T-cell (primary cell): Measurements from ENCODE around the gene RGL1. TPM values are rescaled to one million over a fixed set of nuclear protein-coding genes. Genes with fewer than 3 reads are reported as not detected.

ENCODE experiments used
- ATAC-seq, 4 experiments: fragments of 200-7000 bp in 3 of 4; fragments of 150-1000 bp in 1 of 4; cut with Tn5 transposase; replicated peaks in 1 of 4; 1 replicate in 3 of 4; 2 replicates in 1 of 4; pipeline ENCODE4 v1.10.0; 2021; ENCODE audit warnings: moderate library complexity in 3 of 4, mild to moderate bottlenecking in 2 of 4, moderate number of reproducible peaks in 1 of 4
- CTCF ChIA-PET, 2 donors: fragments of 300-600 bp; sonication (Branson Sonifier 250); formaldehyde crosslinking; loops; one replicate each; lab custom pipeline; 2022; ENCODE audit warnings: antibody characterized with exemption in 2 of 2; lab: Charles Lee
- POLR2A ChIA-PET, 2 donors: fragments of 300-600 bp; sonication (Branson Sonifier 250); formaldehyde crosslinking; loops; one replicate each; lab custom pipeline; 2022; ENCODE audit warnings: antibody characterized with exemption in 2 of 2; lab: Charles Lee
- DNase-seq, 35 experiments: peaks; one replicate each; pipeline versions ENCODE4 v3.0.0 to v3.0.0-alpha.2; 2013 to 2023
- H3K27ac ChIP-seq: one replicate; pipeline ENCODE4 v1.5.1; 2013; ENCODE audit warnings: low read length
- H3K27me3 ChIP-seq, 2 experiments: replicated peaks in 1 of 2; 1 replicate in 1 of 2; 2 replicates in 1 of 2; pipeline versions ENCODE4 v1.6.1 to v1.7.0; 2013; ENCODE audit warnings: low read length in 1 of 2, mixed read lengths in 1 of 2; ENCODE audit not compliant: control insufficient read depth in 2 of 2, insufficient read depth in 2 of 2; ENCODE audit errors: extremely low read depth in 1 of 2
- H3K36me3 ChIP-seq, 2 donors: 1 replicate in 1 of 2; 2 replicates in 1 of 2; pipeline versions ENCODE4 v1.6.1 to v1.7.0; 2013; ENCODE audit warnings: low read length in 1 of 2; ENCODE audit not compliant: control insufficient read depth in 2 of 2, insufficient read depth in 1 of 2; ENCODE audit errors: extremely low read depth in 1 of 2
- H3K4me1 ChIP-seq, 2 experiments: 1 replicate in 1 of 2; 2 replicates in 1 of 2; pipeline versions ENCODE4 v1.6.1 to v1.7.0; 2013; ENCODE audit warnings: low read length in 2 of 2, mixed read lengths in 1 of 2; ENCODE audit not compliant: insufficient read depth in 2 of 2, control insufficient read depth in 1 of 2; ENCODE audit errors: extremely low read depth in 1 of 2
- H3K4me3 ChIP-seq, 2 donors: 1 replicate in 1 of 2; 2 replicates in 1 of 2; pipeline versions ENCODE4 v1.5.1 to v1.7.0; 2013; ENCODE audit warnings: mild to moderate bottlenecking in 2 of 2, low read length in 1 of 2, moderate library complexity in 1 of 2; ENCODE audit not compliant: control insufficient read depth in 1 of 2; ENCODE audit errors: extremely low read depth in 1 of 2
- H3K9me3 ChIP-seq: 2 replicates; pipeline ENCODE4 v1.7.0; 2013
- H3K27ac Mint-ChIP-seq, 2 donors: one replicate each; pipeline ENCODE4 v1.8.0; 2020 to 2021; ENCODE audit warnings: mild to moderate bottlenecking in 2 of 2, mixed read lengths in 2 of 2
- H3K27me3 Mint-ChIP-seq, 2 donors: one replicate each; pipeline ENCODE4 v1.8.0; 2021 to 2022; ENCODE audit warnings: mixed read lengths in 2 of 2
- H3K36me3 Mint-ChIP-seq: one replicate; pipeline ENCODE4 v1.8.0; 2021; ENCODE audit warnings: mixed read lengths
- H3K4me1 Mint-ChIP-seq, 3 donors: one replicate each; pipeline ENCODE4 v1.8.0; 2020 to 2022; ENCODE audit warnings: mixed read lengths in 3 of 3, mild to moderate bottlenecking in 1 of 3
- H3K4me3 Mint-ChIP-seq, 3 donors: one replicate each; pipeline ENCODE4 v1.8.0; 2020 to 2022; ENCODE audit warnings: mild to moderate bottlenecking in 3 of 3, mixed read lengths in 3 of 3, moderate library complexity in 3 of 3
- H3K9me3 Mint-ChIP-seq, 3 donors: one replicate each; pipeline ENCODE4 v1.8.0; 2020 to 2022; ENCODE audit warnings: mixed read lengths in 3 of 3
- WGBS: methylation state at CpG from one replicate; pipeline ENCODE4 v1.1.5; 2013; ENCODE audit warnings: missing lambda C conversion rate; ENCODE audit not compliant: insufficient coverage; 5-methylcytosine and 5-hydroxymethylcytosine counted together
- total RNA-seq, 35 experiments: library from RNA in 6 of 35; stranded (reverse) in 6 of 35; fragments of 120-200 nt in 1 of 35; gene quantifications; one replicate each; pipeline versions ENCODE4 v1.2.1 to v1.2.4 and lab custom pipeline; 2013 to 2026

The RGL1 gene
- total RNA-seq, 5 donors from 2014 or later (not counting 1 experiment from before 2014, with no cell fraction given): 1.7 to 3.3 (median 2.3) TPM

DNA sequence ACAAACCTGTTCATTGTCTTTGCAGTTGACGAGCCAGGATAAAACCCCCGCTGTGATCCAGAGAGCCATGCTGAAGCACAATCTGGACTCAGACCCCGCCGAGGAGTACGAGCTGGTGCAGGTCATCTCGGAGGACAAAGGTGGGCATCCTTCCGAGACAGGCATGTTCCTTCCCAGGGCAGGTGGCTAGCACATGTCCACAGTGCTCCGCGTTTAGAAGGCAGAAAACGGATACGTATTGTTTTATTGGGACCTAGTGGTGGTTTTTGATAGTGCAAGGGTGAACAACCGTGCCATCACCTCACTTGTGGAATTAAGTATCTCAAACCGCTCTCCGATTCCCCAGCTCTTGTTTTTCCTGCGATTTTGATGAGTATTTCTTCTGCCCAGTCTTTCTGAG, 117.3 kb downstream of the RGL1 start:
- Mint-ChIP-seq H3K4me3 (no peak overlapping the region), H3K36me3 (peaks cover 22% of the 10 kb centered on the region), H3K4me1 (no peaks in the 10 kb centered on the region), H3K27me3 (no peaks in the 10 kb centered on the region), H3K9me3 (no peaks in the 10 kb centered on the region), H3K27ac (peak overlapping the region in 1 of 2 donors; percentile 71)
- DNase-seq (no peak), ATAC-seq (no peak)
- Histone ChIP-seq H3K4me3 (no peak overlapping the region), H3K4me1 (no peaks in the 10 kb centered on the region), H3K27ac (no peak overlapping the region), H3K36me3 (no peaks in the 10 kb centered on the region), H3K9me3 (no peaks in the 10 kb centered on the region), H3K27me3 (peaks cover 0 to 3% of the 10 kb centered on the region in 2 experiments)
- WGBS: 93% methylated on average over 12 of the region's 15 CpGs
- ChIA-PET POLR2A (interaction anchor here in 1 of 2 donors (0.6 kb wide), 1 partner anchor 35 kb away, joined by 8 read pairs; no protein-coding TSS in a partner anchor), CTCF (no interaction called here)

DNA sequence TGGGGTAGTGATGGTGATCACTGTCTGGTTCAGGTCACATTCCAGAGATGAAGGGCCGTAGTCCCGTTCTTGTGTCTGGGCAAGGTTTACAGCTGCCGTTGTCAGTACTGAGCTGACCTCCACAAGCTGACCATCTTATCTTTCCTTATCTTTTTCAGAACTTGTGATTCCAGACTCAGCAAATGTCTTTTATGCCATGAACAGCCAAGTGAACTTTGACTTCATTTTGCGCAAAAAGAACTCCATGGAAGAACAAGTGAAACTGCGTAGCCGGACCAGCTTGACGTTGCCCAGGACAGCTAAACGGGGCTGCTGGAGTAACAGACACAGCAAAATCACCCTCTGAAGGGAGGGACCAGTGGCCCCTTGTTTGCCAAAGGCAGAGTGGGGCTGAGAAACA, 121.0 kb downstream of the RGL1 start:
- Mint-ChIP-seq H3K27me3 (no peaks in the 10 kb centered on the region), H3K9me3 (no peaks in the 10 kb centered on the region), H3K36me3 (peaks cover 14% of the 10 kb centered on the region), H3K4me3 (no peak overlapping the region), H3K27ac (no peak overlapping the region), H3K4me1 (no peaks in the 10 kb centered on the region)
- WGBS: 87% methylated on average over 7 of the region's 8 CpGs
- no peaks in the 10 kb centered on the region for H3K9me3 ChIP-seq
- H3K4me1 ChIP-seq: no peaks in the 10 kb centered on the region
- no peaks in the 10 kb centered on the region for H3K36me3 ChIP-seq
- H3K27ac ChIP-seq: no peak overlapping the region
- no peak for ATAC-seq
- no peak for DNase-seq
- H3K4me3 ChIP-seq: no peak overlapping the region
- ChIA-PET CTCF (interaction anchor here in 1 of 2 donors (1.1 kb wide), 1 partner anchor 10 kb away, joined by 4 read pairs; no protein-coding TSS in a partner anchor), POLR2A (no interaction called here)
- H3K27me3 ChIP-seq: peaks cover 0 to 3% of the 10 kb centered on the region in 2 experiments

DNA sequence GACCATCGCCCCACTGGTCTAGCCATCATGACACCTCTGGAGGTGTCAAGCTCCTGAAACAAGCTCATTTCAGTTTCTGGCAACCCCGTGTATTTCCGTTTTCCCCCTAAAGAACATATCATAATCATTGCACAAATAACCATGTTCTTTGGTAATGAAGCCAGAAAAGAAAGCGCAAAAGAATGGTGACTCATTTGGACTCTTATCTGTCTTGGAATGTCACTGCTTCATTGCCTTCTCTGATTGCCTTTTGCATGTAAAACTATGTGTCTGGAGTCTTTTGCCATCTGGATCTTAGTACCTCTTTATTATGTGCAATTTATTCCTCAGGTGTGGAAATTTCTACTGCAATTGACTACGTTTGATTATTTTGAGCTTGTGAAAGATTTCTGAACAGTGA, 122.1 kb downstream of the RGL1 start:
- Mint-ChIP-seq H3K36me3 (peaks cover 14% of the 10 kb centered on the region), H3K27me3 (no peaks in the 10 kb centered on the region), H3K27ac (no peak overlapping the region), H3K4me3 (no peak overlapping the region), H3K4me1 (no peaks in the 10 kb centered on the region), H3K9me3 (no peaks in the 10 kb centered on the region)
- peaks cover 0 to 3% of the 10 kb centered on the region in 2 experiments for H3K27me3 ChIP-seq
- DNase-seq: no peak
- no peak for ATAC-seq
- no peaks in the 10 kb centered on the region for H3K9me3 ChIP-seq
- no peaks in the 10 kb centered on the region for H3K4me1 ChIP-seq
- WGBS: 94% methylated on average over 4 of the region's 5 CpGs
- CTCF ChIA-PET: interaction anchor here in 1 of 2 donors (0.9 kb wide), 1 partner anchor 11 kb away, joined by 3 read pairs; no protein-coding TSS in a partner anchor
- POLR2A ChIA-PET: no interaction called here
- no peaks in the 10 kb centered on the region for H3K36me3 ChIP-seq
- H3K27ac ChIP-seq: no peak overlapping the region
- H3K4me3 ChIP-seq: no peak overlapping the region

GRCh38 chr1:183931646-183932271, 126.8 kb downstream of the RGL1 start:
- DNase-seq: no peak
- no peak overlapping the region for H3K27ac ChIP-seq
- H3K9me3 ChIP-seq: no peaks in the 10 kb centered on the region
- ATAC-seq: no peak
- no peaks in the 10 kb centered on the region for H3K9me3 Mint-ChIP-seq
- no peak overlapping the region for H3K4me3 Mint-ChIP-seq
- CTCF ChIA-PET: interaction anchor here (0.6 to 1.3 kb wide), 2 partner anchors 246 to 297 kb away, joined by 4 to 12 read pairs; no protein-coding TSS in a partner anchor
- H3K4me3 ChIP-seq: no peak overlapping the region
- H3K4me1 Mint-ChIP-seq: no peaks in the 10 kb centered on the region
- H3K4me1 ChIP-seq: no peaks in the 10 kb centered on the region
- POLR2A ChIA-PET: interaction anchor here (0.6 to 0.7 kb wide), 4 partner anchors 47 to 780 kb away, joined by 4 to 6 read pairs (median 4); no protein-coding TSS in a partner anchor
- H3K27me3 ChIP-seq: no peaks in the 10 kb centered on the region
- WGBS: no CpG with 5 or more reads among the region's 2 CpGs
- H3K27ac Mint-ChIP-seq: peak overlapping the region in 1 of 2 donors; percentile 5
- H3K36me3 ChIP-seq: no peaks in the 10 kb centered on the region
- H3K27me3 Mint-ChIP-seq: no peaks in the 10 kb centered on the region
- H3K36me3 Mint-ChIP-seq: no peaks in the 10 kb centered on the region

DNA sequence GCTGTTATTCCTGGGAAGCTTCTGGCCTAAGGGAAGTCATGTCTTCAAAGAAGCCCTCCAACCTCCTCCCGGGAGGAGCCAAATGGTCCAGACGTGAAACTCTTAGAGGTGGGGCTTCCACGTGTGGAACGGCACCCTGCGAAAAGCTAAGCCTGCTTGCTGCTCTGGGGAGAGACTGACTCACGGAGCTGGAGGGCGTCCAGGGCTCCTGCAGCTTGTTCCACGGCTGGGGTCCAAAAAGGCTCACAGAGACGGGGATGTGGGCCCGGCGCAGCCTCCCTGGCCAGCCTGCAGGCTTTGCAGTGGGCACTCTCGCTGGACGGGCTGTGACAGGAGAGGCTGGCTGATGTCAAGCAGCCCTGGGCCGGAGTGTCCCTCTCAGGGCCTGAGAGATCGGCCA, 127.5 kb downstream of the RGL1 start:
- 94% methylated on average over 14 of the region's 15 CpGs for WGBS
- H3K9me3 Mint-ChIP-seq: no peaks in the 10 kb centered on the region
- H3K36me3 ChIP-seq: no peaks in the 10 kb centered on the region
- ChIA-PET CTCF (interaction anchor here in 1 of 2 donors (0.9 to 1.3 kb wide), 2 partner anchors 16 to 247 kb away, joined by 3 to 4 read pairs; no protein-coding TSS in a partner anchor), POLR2A (no interaction called here)
- no peaks in the 10 kb centered on the region for H3K27me3 Mint-ChIP-seq
- no peak overlapping the region for H3K27ac Mint-ChIP-seq
- no peak overlapping the region for H3K4me3 Mint-ChIP-seq
- no peaks in the 10 kb centered on the region for H3K4me1 ChIP-seq
- no peaks in the 10 kb centered on the region for H3K27me3 ChIP-seq
- no peak overlapping the region for H3K27ac ChIP-seq
- H3K9me3 ChIP-seq: no peaks in the 10 kb centered on the region
- no peaks in the 10 kb centered on the region for H3K36me3 Mint-ChIP-seq
- no peak for ATAC-seq
- no peak overlapping the region for H3K4me3 ChIP-seq
- H3K4me1 Mint-ChIP-seq: no peaks in the 10 kb centered on the region
- DNase-seq: no peak

- Mint-ChIP-seq H3K36me3 (no peaks in the 10 kb centered on the region), H3K9me3 (no peaks in the 10 kb centered on the region), H3K27me3 (no peaks in the 10 kb centered on the region), H3K4me1 (no peaks in the 10 kb centered on the region), H3K27ac (no peak overlapping the region), H3K4me3 (no peak overlapping the region)
- H3K36me3 ChIP-seq: no peaks in the 10 kb centered on the region
- H3K27ac ChIP-seq: no peak overlapping the region
- H3K9me3 ChIP-seq: no peaks in the 10 kb centered on the region
- no peak overlapping the region for H3K4me3 ChIP-seq
- no peaks in the 10 kb centered on the region for H3K4me1 ChIP-seq
- WGBS: 67% methylated on average over 1 of the region's 4 CpGs
- ChIA-PET CTCF (no interaction called here), POLR2A (no interaction called here)
- DNase-seq (no peak), ATAC-seq (no peak)
- no peaks in the 10 kb centered on the region for H3K27me3 ChIP-seq
Observed at GRCh38 chr1:183933528-183934179, 128.7 kb downstream of the RGL1 start.
